Suprapubic skin (tissue), 4 donors: ENCODE data around the gene UNC119B.

Experiments
- CTCF ChIP-seq, 2 donors: fragments of 200-600 bp in 1 of 2; fragments of 450-650 bp in 1 of 2; sonication (generic) in 1 of 2; IDR thresholded peaks; one replicate each; pipeline ENCODE4 v1.5.1; 2016 to 2019; ENCODE audit warnings: antibody characterized with exemption in 2 of 2, mild to moderate bottlenecking in 1 of 2, moderate library complexity in 1 of 2
- EP300 ChIP-seq: sonication (generic); formaldehyde crosslinking; IDR thresholded peaks from one replicate; pipeline ENCODE4 v1.6.1; 2017; ENCODE audit warnings: antibody characterized with exemption
- POLR2A ChIP-seq, 2 donors: fragments of 450-650 bp; IDR thresholded peaks; one replicate each; pipeline ENCODE4 v1.6.1; 2017; ENCODE audit warnings: antibody characterized with exemption in 2 of 2, mild to moderate bottlenecking in 2 of 2, moderate library complexity in 2 of 2
- POLR2AphosphoS5 ChIP-seq, 3 donors: sonication (generic); formaldehyde crosslinking; IDR thresholded peaks; one replicate each; pipeline ENCODE4 v1.6.1; 2017; ENCODE audit warnings: antibody characterized with exemption in 3 of 3

DNA sequence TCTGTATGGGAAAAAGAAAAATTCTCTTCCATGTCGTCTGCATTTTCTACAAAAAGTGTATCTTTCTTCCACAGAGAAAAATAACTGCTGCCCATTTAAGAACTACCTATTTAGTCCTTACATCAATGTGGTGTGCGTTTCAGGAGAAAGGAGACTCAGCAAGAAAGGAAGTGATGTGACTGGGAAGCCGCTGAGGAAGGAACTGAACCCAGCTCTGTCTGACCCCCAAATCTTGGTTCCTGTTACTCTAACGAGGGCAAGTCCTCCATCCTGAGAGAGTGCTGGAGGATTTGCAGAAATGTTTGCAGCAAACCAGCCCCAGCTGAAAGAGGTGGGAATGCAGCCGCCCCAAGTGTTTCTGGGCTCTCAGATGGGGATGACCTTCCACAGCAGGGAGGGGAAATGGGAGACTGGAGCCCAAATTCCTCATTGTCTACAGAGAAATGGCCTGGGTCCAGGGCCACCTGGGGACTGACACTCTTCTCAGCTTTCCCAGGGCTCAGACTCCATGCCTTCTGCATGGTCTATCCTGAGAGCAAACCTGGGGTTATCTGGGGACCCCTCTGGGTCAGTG is 30.0 kb upstream of the UNC119B start:
- no peak for TF ChIP-seq POLR2AphosphoS5 (IDR thresholded peaks at IDR 0.05)
- TF ChIP-seq CTCF (IDR thresholded peaks at IDR 0.05): no peak
- no peak for TF ChIP-seq POLR2A (IDR thresholded peaks at IDR 0.05)
- no peak for TF ChIP-seq EP300
